Type B pancreatic cell (in vitro differentiated cells): Measurements from ENCODE around the gene MTG2. TPM values are rescaled to one million over a fixed set of nuclear protein-coding genes. Genes with fewer than 3 reads are reported as not detected.

Source experiments
- DNase-seq: peaks from one replicate; pipeline ENCODE4 v3.0.0; 2021; ENCODE audit warnings: mixed read lengths; ENCODE audit not compliant: unreplicated experiment; ENCODE audit errors: extremely low spot score
- H3K27ac Mint-ChIP-seq: 2 replicates; pipeline ENCODE4 v1.8.0; 2021; ENCODE audit warnings: mild to moderate bottlenecking, mixed read lengths
- H3K27me3 Mint-ChIP-seq: 2 replicates; pipeline ENCODE4 v1.8.0; 2021; ENCODE audit warnings: mixed read lengths
- H3K36me3 Mint-ChIP-seq: 2 replicates; pipeline ENCODE4 v1.8.0; 2021; ENCODE audit warnings: mixed read lengths
- H3K4me1 Mint-ChIP-seq: one replicate; pipeline ENCODE4 v1.8.0; 2021; ENCODE audit warnings: mixed read lengths; ENCODE audit not compliant: unreplicated experiment
- H3K4me3 Mint-ChIP-seq: 2 replicates; pipeline ENCODE4 v1.8.0; 2021; ENCODE audit warnings: mild to moderate bottlenecking, mixed read lengths
- H3K9me3 Mint-ChIP-seq: 2 replicates; pipeline ENCODE4 v1.8.0; 2021; ENCODE audit warnings: mixed read lengths
- total RNA-seq: library from RNA; stranded (reverse); gene quantifications from 2 replicates; pipeline ENCODE4 v1.2.1, GENCODE V29; 2021; ENCODE audit warnings: low replicate concordance
- TF ChIP-seq, protein P1 (sequence below): fragments of 200-600 bp; sonication (generic); conservative IDR thresholded peaks from 2 replicates; pipeline ENCODE4 v1.5.0; 2021; ENCODE audit warnings: antibody characterized with exemption, mild to moderate bottlenecking

Gene MTG2
- total RNA-seq, 1 donor from 2014 or later = 37.4 TPM

DNA sequence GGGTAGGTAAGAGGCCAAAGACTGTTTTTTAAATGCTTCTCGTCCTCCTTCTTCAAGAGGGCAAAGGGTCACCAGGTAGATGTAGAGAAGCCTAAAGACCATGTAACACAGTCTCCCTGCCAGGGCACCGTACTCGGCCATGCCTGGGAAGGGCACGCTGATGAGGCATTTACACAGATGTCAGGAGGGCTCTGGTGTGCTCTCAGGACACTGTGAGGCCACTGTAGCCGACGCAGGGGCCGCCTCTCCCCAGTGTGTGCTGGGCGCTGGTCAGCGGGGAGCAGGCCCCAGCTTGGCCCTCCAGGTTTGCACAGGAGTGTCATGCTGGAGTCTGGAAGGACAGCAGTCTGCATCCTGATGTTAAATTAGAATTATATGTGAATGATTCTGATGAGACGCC lies 7.1 kb upstream of the MTG2 start:
- Mint-ChIP-seq H3K4me3 (no peak overlapping the region), H3K4me1 (no peaks in the 10 kb centered on the region), H3K36me3 (peaks cover 10% of the 10 kb centered on the region), H3K27me3 (no peaks in the 10 kb centered on the region), H3K27ac (no peak overlapping the region), H3K9me3 (no peaks in the 10 kb centered on the region)
- DNase-seq = no peak
- TF ChIP-seq, protein P1, sequence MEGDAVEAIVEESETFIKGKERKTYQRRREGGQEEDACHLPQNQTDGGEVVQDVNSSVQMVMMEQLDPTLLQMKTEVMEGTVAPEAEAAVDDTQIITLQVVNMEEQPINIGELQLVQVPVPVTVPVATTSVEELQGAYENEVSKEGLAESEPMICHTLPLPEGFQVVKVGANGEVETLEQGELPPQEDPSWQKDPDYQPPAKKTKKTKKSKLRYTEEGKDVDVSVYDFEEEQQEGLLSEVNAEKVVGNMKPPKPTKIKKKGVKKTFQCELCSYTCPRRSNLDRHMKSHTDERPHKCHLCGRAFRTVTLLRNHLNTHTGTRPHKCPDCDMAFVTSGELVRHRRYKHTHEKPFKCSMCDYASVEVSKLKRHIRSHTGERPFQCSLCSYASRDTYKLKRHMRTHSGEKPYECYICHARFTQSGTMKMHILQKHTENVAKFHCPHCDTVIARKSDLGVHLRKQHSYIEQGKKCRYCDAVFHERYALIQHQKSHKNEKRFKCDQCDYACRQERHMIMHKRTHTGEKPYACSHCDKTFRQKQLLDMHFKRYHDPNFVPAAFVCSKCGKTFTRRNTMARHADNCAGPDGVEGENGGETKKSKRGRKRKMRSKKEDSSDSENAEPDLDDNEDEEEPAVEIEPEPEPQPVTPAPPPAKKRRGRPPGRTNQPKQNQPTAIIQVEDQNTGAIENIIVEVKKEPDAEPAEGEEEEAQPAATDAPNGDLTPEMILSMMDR = no peak

DNA sequence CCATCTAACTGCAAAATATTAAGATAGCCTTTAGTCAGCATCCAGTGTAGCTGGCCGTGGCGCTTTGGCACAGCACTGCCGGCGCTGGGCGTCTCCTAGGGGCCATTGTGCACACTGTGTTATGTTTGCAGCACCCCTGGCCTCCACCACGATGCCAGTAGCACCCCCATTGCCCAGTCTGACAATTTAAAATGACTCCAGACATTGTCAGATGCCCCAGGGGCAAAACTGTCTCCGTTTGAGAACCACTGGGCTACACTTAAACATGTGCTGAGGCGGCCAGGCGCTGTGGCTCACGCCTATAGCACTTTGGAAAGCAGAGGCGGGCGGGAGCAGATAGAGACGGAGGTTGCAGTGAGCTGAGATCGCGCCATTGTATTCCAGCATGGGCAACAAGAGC lies 6.0 kb upstream of the MTG2 start:
- TF ChIP-seq, protein P1 = no peak
- Mint-ChIP-seq H3K4me1 (peaks cover 3% of the 10 kb centered on the region), H3K9me3 (no peaks in the 10 kb centered on the region), H3K36me3 (peaks cover 6% of the 10 kb centered on the region), H3K27ac (no peak overlapping the region), H3K4me3 (no peak overlapping the region), H3K27me3 (no peaks in the 10 kb centered on the region)
- DNase-seq = no peak

DNA sequence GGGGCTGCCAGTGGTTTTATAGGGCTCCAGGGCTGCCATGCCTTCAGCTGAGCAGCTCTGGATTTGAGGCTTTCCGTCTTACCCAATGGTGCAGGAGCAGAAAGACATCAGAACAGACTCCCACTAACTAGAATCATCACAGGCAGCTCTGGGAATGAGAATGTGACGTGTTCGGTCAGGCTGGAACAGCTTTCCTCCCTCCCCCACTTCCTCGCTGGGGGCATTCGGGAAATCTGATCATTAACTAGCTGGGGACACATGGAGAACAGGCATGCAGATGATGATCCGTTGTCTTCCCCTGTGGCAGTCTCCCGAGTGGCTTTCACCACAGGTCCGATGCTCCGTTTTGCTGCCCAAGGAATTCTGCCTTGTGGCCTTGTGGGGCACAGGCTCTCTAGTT lies 5.5 kb upstream of the MTG2 start:
- DNase-seq = no peak
- no peak overlapping the region for H3K4me3 Mint-ChIP-seq
- H3K4me1 Mint-ChIP-seq = peaks cover 7% of the 10 kb centered on the region
- H3K27me3 Mint-ChIP-seq = no peaks in the 10 kb centered on the region
- TF ChIP-seq, protein P1 = no peak
- no peak overlapping the region for H3K27ac Mint-ChIP-seq
- peaks cover 6% of the 10 kb centered on the region for H3K36me3 Mint-ChIP-seq
- no peaks in the 10 kb centered on the region for H3K9me3 Mint-ChIP-seq

DNA sequence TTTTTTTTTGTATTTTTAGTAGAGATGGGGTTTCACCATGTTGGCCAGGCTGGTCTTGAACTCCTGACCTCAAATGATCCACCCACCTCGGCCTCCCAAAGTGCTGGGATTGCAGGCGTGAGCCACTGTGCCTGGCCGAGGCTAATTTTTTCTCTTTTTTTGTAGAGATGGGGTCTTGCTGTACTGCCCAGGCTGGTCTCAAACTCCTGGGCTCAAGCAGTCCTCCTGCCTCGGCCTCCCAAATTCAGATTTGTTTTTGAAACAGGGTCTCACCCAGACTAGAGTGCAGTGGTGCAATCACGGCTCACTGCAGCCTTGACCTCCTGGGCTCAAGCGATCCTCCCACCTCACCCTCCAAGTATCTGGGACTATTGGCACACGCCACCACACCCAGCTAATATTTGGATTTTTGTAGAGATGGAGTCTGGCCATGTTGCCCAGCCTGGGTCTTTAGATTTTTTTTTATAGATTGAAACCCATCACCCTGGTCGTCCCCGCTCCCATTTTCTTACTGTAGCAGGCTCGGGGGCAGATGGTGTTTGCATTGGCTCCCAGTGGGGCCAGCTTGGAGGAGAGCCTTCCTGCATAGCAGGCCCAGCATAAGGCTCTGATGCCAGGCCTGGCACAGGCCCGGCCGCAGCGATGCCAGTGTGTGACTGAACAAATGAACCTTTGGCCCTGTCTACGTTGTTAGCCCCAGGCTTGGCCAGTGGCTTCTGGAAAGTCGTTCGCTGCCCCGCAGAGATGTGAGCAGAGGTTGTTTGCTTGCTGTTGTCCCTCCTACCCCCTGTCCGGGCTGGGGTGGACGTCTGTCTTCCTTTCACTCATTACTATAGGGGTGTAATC lies 4.3 kb upstream of the MTG2 start:
- TF ChIP-seq, protein P1 = no peak
- Mint-ChIP-seq H3K27me3 (no peaks in the 10 kb centered on the region), H3K27ac (no peak overlapping the region), H3K9me3 (no peaks in the 10 kb centered on the region), H3K36me3 (peaks cover 6% of the 10 kb centered on the region), H3K4me3 (no peak overlapping the region), H3K4me1 (peaks cover 9% of the 10 kb centered on the region)
- DNase-seq = no peak

DNA sequence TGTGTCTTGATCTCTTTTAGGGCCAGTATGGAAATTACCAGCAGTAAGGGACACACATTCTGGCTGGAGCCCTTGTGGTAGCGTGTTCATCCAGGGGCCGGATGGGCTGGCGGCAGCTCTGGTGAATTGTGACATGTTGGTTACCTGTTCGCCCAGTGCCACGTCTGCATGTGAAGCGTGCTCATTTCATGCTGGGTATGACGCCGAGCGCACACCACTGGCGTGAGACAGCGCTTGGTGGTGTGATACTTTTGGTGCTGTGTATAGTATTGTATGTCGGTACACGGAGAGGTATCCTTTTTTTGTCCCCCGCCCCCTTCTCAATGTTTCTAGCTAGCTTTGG lies 3.7 kb upstream of the MTG2 start:
- TF ChIP-seq, protein P1 = no peak
- H3K27me3 Mint-ChIP-seq = no peaks in the 10 kb centered on the region
- peaks cover 14% of the 10 kb centered on the region for H3K4me1 Mint-ChIP-seq
- no peak overlapping the region for H3K27ac Mint-ChIP-seq
- no peaks in the 10 kb centered on the region for H3K9me3 Mint-ChIP-seq
- no peak overlapping the region for H3K4me3 Mint-ChIP-seq
- no peak for DNase-seq
- H3K36me3 Mint-ChIP-seq = peaks cover 4% of the 10 kb centered on the region
